ENCODE data around the gene CPAMD8. TPM values are rescaled to one million over a fixed set of nuclear protein-coding genes. Genes with fewer than 3 reads are reported as not detected.

CPAMD8 gene
- total and polyA plus RNA-seq, 9 of the 15 experiments (the other 6 are each of a cell fraction or from before 2014, with no cell fraction given), result 0.20 to 2.1 (median 1.3) TPM

GRCh38 chr19:17075035-17075863 lies 48.6 kb upstream of the CPAMD8 start, which contains the start of the genes HAUS8 and MYO9B (continued):
- TF ChIP-seq ZNF518B (CRISPR knock-in tag; IDR thresholded peaks at IDR 0.05), result no peak
- TF ChIP-seq POLR2G (IDR thresholded peaks at IDR 0.05; ENCODE audit: low read depth, low read length), result peak; percentile 99
- TF ChIP-seq MAFF (IDR thresholded peaks at IDR 0.05; ENCODE audit: low read length), result peak; percentile 67; the same call in 1 of the 2 replicates
- no peak for TF ChIP-seq SMAD3 (CRISPR knock-in tag; conservative IDR thresholded peaks at IDR 0.05)
- peak; percentile 55; the same call in 1 of the 2 replicates for TF ChIP-seq C11orf30 (IDR thresholded peaks at IDR 0.05; ENCODE audit: low read depth)
- TF ChIP-seq MNT (conservative IDR thresholded peaks at IDR 0.05), result peak; percentile 91 to 94
- TF ChIP-seq ZFP1 (CRISPR knock-in tag; IDR thresholded peaks at IDR 0.05), result no peak
- TF ChIP-seq SFPQ (IDR thresholded peaks at IDR 0.05; ENCODE audit: low read depth, low read length), result no peak
- TF ChIP-seq GTF2B (IDR thresholded peaks at IDR 0.05; ENCODE audit: extremely low read depth, insufficient read length), result no peak
- TF ChIP-seq PRDM10 (IDR thresholded peaks at IDR 0.05; ENCODE audit: partially characterized antibody), result peak; percentile 100
- no peak for TF ChIP-seq HIVEP1 (CRISPR knock-in tag; IDR thresholded peaks at IDR 0.05)
- no peak for TF ChIP-seq HDAC3 (IDR thresholded peaks at IDR 0.05; ENCODE audit: borderline replicate concordance, partially characterized antibody)
- TF ChIP-seq ZNF511 (CRISPR knock-in tag; IDR thresholded peaks at IDR 0.05), result no peak; the same call in 1 of the 2 replicates
